OCI-LY3 (cell line): Measurements from ENCODE around the gene CALML6.

Source experiments
- CTCF ChIP-seq: fragments of 200-600, 300-600 bp; sonication (generic); IDR thresholded peaks from 2 replicates; pipeline ENCODE4 v1.5.1; 2014; ENCODE audit warnings: antibody characterized with exemption, low read length, low read depth
- EZH2phosphoT487 ChIP-seq: fragments of 200-600 bp; shearing (Covaris generic); IDR thresholded peaks from 2 replicates; pipeline ENCODE4 v1.6.1; 2018; ENCODE audit warnings: antibody characterized with exemption, mixed run types, low read depth

- TF ChIP-seq CTCF (no peak), EZH2phosphoT487 (no peak)
Observed at GRCh38 chr1:1922702-1922955, 7.6 kb downstream of the CALML6 start.
